ENCODE data around the gene USP15. TPM values are rescaled to one million over a fixed set of nuclear protein-coding genes. Genes with fewer than 3 reads are reported as not detected.

USP15 gene
- 43.1 TPM for polyA plus RNA-seq (2013, experiment 1 of 2)
- polyA plus RNA-seq (2013, experiment 2 of 2) = 42.7 TPM

DNA sequence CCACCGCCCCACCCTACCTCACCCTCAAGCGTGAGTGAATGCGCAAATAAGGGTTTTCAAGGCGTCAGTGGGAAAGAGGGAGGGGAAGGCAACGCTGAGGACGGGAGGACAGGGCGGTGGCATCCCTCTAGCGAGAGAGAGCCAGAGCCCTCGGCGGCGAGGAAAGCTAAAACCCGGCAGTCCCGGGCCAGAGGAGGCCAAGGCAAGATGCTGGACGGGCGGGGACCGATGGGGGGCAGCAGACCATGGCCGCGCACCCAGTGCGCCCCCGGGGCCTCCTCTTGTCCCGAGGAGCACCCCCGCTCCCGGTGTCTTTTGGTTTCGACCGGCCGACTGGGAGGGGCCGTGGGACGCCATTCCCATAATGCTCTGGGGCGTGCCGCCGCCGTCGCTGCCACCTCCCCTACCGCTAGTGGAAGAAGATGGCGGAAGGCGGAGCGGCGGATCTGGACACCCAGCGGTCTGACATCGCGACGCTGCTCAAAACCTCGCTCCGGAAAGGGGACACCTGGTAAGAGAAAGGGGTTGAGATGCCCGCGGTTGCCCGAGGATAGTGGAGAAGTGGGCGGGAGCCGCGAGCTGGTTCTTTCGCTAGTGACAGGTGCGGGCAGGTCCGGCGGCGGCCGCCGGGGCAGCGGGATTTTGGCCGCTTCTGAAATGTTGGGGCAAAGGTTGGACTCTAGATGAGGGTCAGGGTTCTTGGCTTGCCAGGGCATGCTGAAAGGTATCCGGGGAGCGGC lies at the start of gene USP15:
Gene USP15 (plus strand): TSS at position 412 of the 740 bp plus-strand sequence. CDS start 11 bp downstream, at position 423.
- Histone ChIP-seq H3K56ac (ENCODE audit: low read length) (peak within 1 kb of the TSS; percentile 97), H2BK120ac (ENCODE audit: low read depth, low read length) (no peak within 1 kb of the TSS), H2BK5ac (ENCODE audit: low read length) (peak within 1 kb of the TSS; percentile 64), H2AK5ac (ENCODE audit: low read length) (no peak within 1 kb of the TSS), H3K18ac (ENCODE audit: low read length) (peak within 1 kb of the TSS; percentile 54), H3K27ac (ENCODE audit: low read depth, low read length) (peak within 1 kb of the TSS; percentile 26), H3K4ac (ENCODE audit: low read depth, low read length) (peak within 1 kb of the TSS; percentile 88), H3K9ac (ENCODE audit: low read length) (peak within 1 kb of the TSS; percentile 87), H3K79me2 (ENCODE audit: control insufficient read depth, insufficient read depth, low read length) (peaks cover 21% of the 10 kb centered on the region), H3K4me1 (ENCODE audit: control insufficient read depth, low read depth, low read length) (no peaks in the 10 kb centered on the region), H4K8ac (ENCODE audit: low read depth, low read length) (peak within 1 kb of the TSS; percentile 76), H3K79me1 (ENCODE audit: low read length) (peaks cover 3% of the 10 kb centered on the region), H4K5ac (ENCODE audit: low read length) (no peak within 1 kb of the TSS), H2BK15ac (replicated peaks; ENCODE audit: low read depth) (no peak within 1 kb of the TSS), H3K27me3 (ENCODE audit: insufficient read depth, low read length, poor library complexity) (no peaks in the 10 kb centered on the region), H3K23ac (ENCODE audit: low read length) (no peak within 1 kb of the TSS), H3K4me3 (ENCODE audit: low read length) (peak within 1 kb of the TSS; percentile 95), H3K36me3 (ENCODE audit: control insufficient read depth, insufficient read depth, low read length) (no peaks in the 10 kb centered on the region), H3K4me2 (ENCODE audit: low read length) (peak within 1 kb of the TSS; percentile 96)
- no CpG with 5 or more reads among the region's 61 CpGs for WGBS (ENCODE audit: extremely low coverage, insufficient coverage, low lambda C conversion rate)
- DNase-seq = peak; percentile 98

DNA sequence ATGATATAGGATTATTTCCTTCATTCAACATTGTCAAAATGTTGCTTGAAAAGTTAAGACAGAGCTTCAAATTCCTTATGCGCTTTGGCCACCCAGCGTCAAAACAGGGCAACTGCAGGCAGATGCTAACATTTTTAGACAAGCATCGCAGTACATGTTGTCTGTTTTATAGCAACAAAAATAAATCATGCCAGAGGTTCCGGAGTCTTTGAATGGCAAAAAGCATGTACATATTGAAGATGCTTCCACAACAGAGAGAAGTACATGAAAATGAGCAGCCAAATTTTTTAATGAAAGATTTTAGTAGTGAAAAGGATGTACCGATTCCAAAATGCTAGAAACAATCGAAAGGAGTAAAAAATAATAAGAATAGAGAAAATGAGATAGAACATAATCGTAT lies 49.8 kb upstream of the USP15 start:
- Histone ChIP-seq H3K56ac (ENCODE audit: low read length) (no peak overlapping the region), H3K4me3 (ENCODE audit: low read length) (no peak overlapping the region)

DNA sequence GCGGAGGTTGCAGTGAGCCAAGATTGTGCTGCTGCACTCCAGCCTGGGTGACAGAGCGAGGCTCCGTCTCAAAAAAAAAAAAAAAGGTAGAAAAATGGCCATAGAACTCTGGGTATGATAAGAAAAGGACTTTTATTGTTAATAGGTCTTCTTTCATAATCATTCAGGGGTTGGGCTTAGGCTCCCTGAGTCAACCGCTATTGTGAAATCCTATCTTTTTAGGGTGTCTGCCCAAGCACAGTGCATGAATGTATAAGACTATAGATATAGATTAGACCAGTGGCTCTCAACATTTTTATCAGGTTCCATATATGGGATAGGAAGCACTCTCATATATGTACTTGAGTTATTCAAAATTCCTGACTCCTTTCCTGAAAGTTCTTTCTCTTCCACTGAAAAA lies 48.7 kb upstream of the USP15 start:
- H3K4me3 ChIP-seq (ENCODE audit: low read length) = no peak overlapping the region
- no peak overlapping the region for H2BK5ac ChIP-seq (ENCODE audit: low read length)
- H3K36me3 ChIP-seq (ENCODE audit: control insufficient read depth, insufficient read depth, low read length) = no peaks in the 10 kb centered on the region
- H3K18ac ChIP-seq (ENCODE audit: low read length) = no peak overlapping the region
- no peak overlapping the region for H3K27ac ChIP-seq (ENCODE audit: low read depth, low read length)
- no peak overlapping the region for H3K56ac ChIP-seq (ENCODE audit: low read length)
- H2BK120ac ChIP-seq (ENCODE audit: low read depth, low read length) = no peak overlapping the region
- no peak overlapping the region for H2AK5ac ChIP-seq (ENCODE audit: low read length)
- H3K4me2 ChIP-seq (ENCODE audit: low read length) = no peak overlapping the region
- H4K8ac ChIP-seq (ENCODE audit: low read depth, low read length) = no peak overlapping the region
- no peak overlapping the region for H2BK15ac ChIP-seq (replicated peaks; ENCODE audit: low read depth)
- DNase-seq = no peak
- no peak overlapping the region for H3K23ac ChIP-seq (ENCODE audit: low read length)
- no peak overlapping the region for H3K4ac ChIP-seq (ENCODE audit: low read depth, low read length)
- WGBS (ENCODE audit: extremely low coverage, insufficient coverage, low lambda C conversion rate) = no CpG with 5 or more reads among the region's 4 CpGs
- H3K79me1 ChIP-seq (ENCODE audit: low read length) = no peaks in the 10 kb centered on the region
- no peak overlapping the region for H4K5ac ChIP-seq (ENCODE audit: low read length)
- H3K9ac ChIP-seq (ENCODE audit: low read length) = no peak overlapping the region
- no peaks in the 10 kb centered on the region for H3K79me2 ChIP-seq (ENCODE audit: control insufficient read depth, insufficient read depth, low read length)
- H3K27me3 ChIP-seq (ENCODE audit: insufficient read depth, low read length, poor library complexity) = no peaks in the 10 kb centered on the region
- no peaks in the 10 kb centered on the region for H3K4me1 ChIP-seq (ENCODE audit: control insufficient read depth, low read depth, low read length)

More for the DNA sequence above, 49.8 kb upstream of the USP15 start:
- H2BK15ac ChIP-seq (replicated peaks; ENCODE audit: low read depth) = no peak overlapping the region
- DNase-seq = peak; percentile 35
- H3K9ac ChIP-seq (ENCODE audit: low read length) = no peak overlapping the region
- no peak overlapping the region for H4K8ac ChIP-seq (ENCODE audit: low read depth, low read length)
- H2AK5ac ChIP-seq (ENCODE audit: low read length) = no peak overlapping the region
- no peak overlapping the region for H3K4me2 ChIP-seq (ENCODE audit: low read length)
- no peaks in the 10 kb centered on the region for H3K79me1 ChIP-seq (ENCODE audit: low read length)
- no peak overlapping the region for H4K5ac ChIP-seq (ENCODE audit: low read length)
- H3K27me3 ChIP-seq (ENCODE audit: insufficient read depth, low read length, poor library complexity) = no peaks in the 10 kb centered on the region
- no peak overlapping the region for H3K23ac ChIP-seq (ENCODE audit: low read length)
- H3K36me3 ChIP-seq (ENCODE audit: control insufficient read depth, insufficient read depth, low read length) = no peaks in the 10 kb centered on the region
- no peak overlapping the region for H3K27ac ChIP-seq (ENCODE audit: low read depth, low read length)
- no peak overlapping the region for H2BK5ac ChIP-seq (ENCODE audit: low read length)
- H3K4me1 ChIP-seq (ENCODE audit: control insufficient read depth, low read depth, low read length) = no peaks in the 10 kb centered on the region
- H3K79me2 ChIP-seq (ENCODE audit: control insufficient read depth, insufficient read depth, low read length) = no peaks in the 10 kb centered on the region
- no peak overlapping the region for H2BK120ac ChIP-seq (ENCODE audit: low read depth, low read length)
- H3K4ac ChIP-seq (ENCODE audit: low read depth, low read length) = no peak overlapping the region
- no peak overlapping the region for H3K18ac ChIP-seq (ENCODE audit: low read length)
- WGBS (ENCODE audit: extremely low coverage, insufficient coverage, low lambda C conversion rate) = 100% methylated on average over 2 of the region's 7 CpGs

DNA sequence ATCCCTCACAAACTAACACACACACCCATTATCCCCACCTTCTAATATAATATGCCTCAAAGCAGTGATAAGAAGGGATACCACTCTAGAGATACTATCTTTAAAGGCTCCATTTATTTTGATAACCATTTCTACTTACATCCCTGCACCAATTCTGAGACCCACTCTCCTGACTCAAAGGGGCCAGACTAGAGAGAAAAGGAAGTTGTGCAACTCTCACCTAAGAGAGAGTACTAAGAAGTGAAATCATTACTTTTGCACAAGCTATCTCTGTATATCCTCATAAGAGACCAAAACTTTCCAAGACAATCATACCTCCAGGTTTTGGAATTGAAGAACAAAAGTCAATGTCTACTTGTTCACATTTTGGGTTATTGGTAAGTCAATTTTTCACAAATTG lies 45.4 kb upstream of the USP15 start:
- H3K4me3 ChIP-seq (ENCODE audit: low read length) = no peak overlapping the region
- H3K56ac ChIP-seq (ENCODE audit: low read length) = no peak overlapping the region
- no peaks in the 10 kb centered on the region for H3K36me3 ChIP-seq (ENCODE audit: control insufficient read depth, insufficient read depth, low read length)
- no peak overlapping the region for H3K4ac ChIP-seq (ENCODE audit: low read depth, low read length)
- no peak overlapping the region for H3K23ac ChIP-seq (ENCODE audit: low read length)
- H3K27me3 ChIP-seq (ENCODE audit: insufficient read depth, low read length, poor library complexity) = no peaks in the 10 kb centered on the region
- H3K9ac ChIP-seq (ENCODE audit: low read length) = no peak overlapping the region
- no peak overlapping the region for H4K8ac ChIP-seq (ENCODE audit: low read depth, low read length)
- no peaks in the 10 kb centered on the region for H3K4me1 ChIP-seq (ENCODE audit: control insufficient read depth, low read depth, low read length)
- no peak overlapping the region for H2AK5ac ChIP-seq (ENCODE audit: low read length)
- no peak overlapping the region for H2BK5ac ChIP-seq (ENCODE audit: low read length)
- H3K79me1 ChIP-seq (ENCODE audit: low read length) = no peaks in the 10 kb centered on the region
- H3K79me2 ChIP-seq (ENCODE audit: control insufficient read depth, insufficient read depth, low read length) = no peaks in the 10 kb centered on the region
- no peak overlapping the region for H3K18ac ChIP-seq (ENCODE audit: low read length)
- H2BK120ac ChIP-seq (ENCODE audit: low read depth, low read length) = no peak overlapping the region
- no peak overlapping the region for H3K27ac ChIP-seq (ENCODE audit: low read depth, low read length)
- no peak overlapping the region for H4K5ac ChIP-seq (ENCODE audit: low read length)
- H3K4me2 ChIP-seq (ENCODE audit: low read length) = no peak overlapping the region
- no peak overlapping the region for H2BK15ac ChIP-seq (replicated peaks; ENCODE audit: low read depth)
- no peak for DNase-seq

DNA sequence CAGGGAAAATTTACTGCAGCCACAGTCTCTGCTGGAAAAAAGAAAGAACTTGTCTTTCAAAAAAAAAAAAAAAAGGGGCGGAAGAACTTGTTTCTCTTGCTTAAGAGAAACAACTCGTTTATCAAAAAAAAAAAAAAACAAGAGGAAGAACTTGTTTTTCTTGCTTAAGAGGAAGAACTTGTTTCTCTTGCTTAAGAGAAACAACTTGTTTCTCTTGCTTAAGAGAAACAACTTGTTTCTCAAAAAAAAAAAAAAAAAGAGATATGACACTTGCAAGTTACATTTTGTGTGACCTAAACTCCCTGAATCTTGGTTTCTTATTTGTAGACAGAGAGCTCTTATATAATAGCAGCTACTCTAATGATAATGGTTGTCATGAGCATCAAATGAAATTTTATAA lies 44.7 kb upstream of the USP15 start:
- Histone ChIP-seq H3K79me2 (ENCODE audit: control insufficient read depth, insufficient read depth, low read length) (no peaks in the 10 kb centered on the region), H2BK5ac (ENCODE audit: low read length) (no peak overlapping the region), H3K4ac (ENCODE audit: low read depth, low read length) (no peak overlapping the region), H3K36me3 (ENCODE audit: control insufficient read depth, insufficient read depth, low read length) (no peaks in the 10 kb centered on the region), H3K9ac (ENCODE audit: low read length) (no peak overlapping the region), H3K23ac (ENCODE audit: low read length) (no peak overlapping the region), H2BK15ac (replicated peaks; ENCODE audit: low read depth) (no peak overlapping the region), H3K4me1 (ENCODE audit: control insufficient read depth, low read depth, low read length) (no peaks in the 10 kb centered on the region), H3K79me1 (ENCODE audit: low read length) (no peaks in the 10 kb centered on the region), H3K27ac (ENCODE audit: low read depth, low read length) (no peak overlapping the region), H2AK5ac (ENCODE audit: low read length) (no peak overlapping the region), H4K5ac (ENCODE audit: low read length) (no peak overlapping the region), H4K8ac (ENCODE audit: low read depth, low read length) (no peak overlapping the region), H3K4me3 (ENCODE audit: low read length) (no peak overlapping the region), H3K56ac (ENCODE audit: low read length) (no peak overlapping the region), H3K27me3 (ENCODE audit: insufficient read depth, low read length, poor library complexity) (no peaks in the 10 kb centered on the region), H3K18ac (ENCODE audit: low read length) (no peak overlapping the region), H2BK120ac (ENCODE audit: low read depth, low read length) (no peak overlapping the region), H3K4me2 (ENCODE audit: low read length) (no peak overlapping the region)
- peak; percentile 3 for DNase-seq
- WGBS (ENCODE audit: extremely low coverage, insufficient coverage, low lambda C conversion rate) = no CpG with 5 or more reads among the region's 2 CpGs

Data from mesendoderm (in vitro differentiated cells).